ENCODE measurements around the gene DLG2. TPM values are rescaled to one million over a fixed set of nuclear protein-coding genes. Genes with fewer than 3 reads are reported as not detected.
A peak's percentile ranks its signal among the peaks of the same experiment; 100 is the strongest.

The DLG2 gene
- total and polyA plus RNA-seq, 2 of the 4 experiments (the other 2 are of a cell fraction) = 0.31 to 0.36 TPM

- no peak overlapping the region for H2BK120ac ChIP-seq (ENCODE audit: low read depth, low read length)
- no peak overlapping the region for H4K91ac ChIP-seq (ENCODE audit: insufficient read depth, low read depth, low read length)
- H4K8ac ChIP-seq (ENCODE audit: low read depth in 2 of 2, low read length in 2 of 2) = no peak overlapping the region
- H3K9me1 ChIP-seq (ENCODE audit: insufficient read depth, low read length) = no peaks in the 10 kb centered on the region
- BruUV-seq (replicated peaks) = no TSS peak
- H3K9me3 ChIP-seq (ENCODE audit: control insufficient read depth, insufficient read depth, low read length) = no peaks in the 10 kb centered on the region
- DNase-seq = no peak
- no peak overlapping the region for H2AK9ac ChIP-seq (replicated peaks; ENCODE audit: low read depth, low read length, poor library complexity)
- no peak overlapping the region for H3K18ac ChIP-seq (ENCODE audit: low read depth, low read length)
- dilution Hi-C loops (cut with HindIII; ENCODE audit: low sequenced_read_pairs, unreplicated experiment) (no loop called here), intact Hi-C loops (cut with micrococcal nuclease) (no loop called here), in situ Hi-C loops (cut with MboI; ENCODE audit: low sequenced_read_pairs) (loop anchor here (25.0 kb wide), 2 partner anchors 889 to 1114 kb away; partner anchors contain the start of genes DDIAS and PRCP)
- POLR2A ChIA-PET (ENCODE audit: unreplicated experiment) = no interaction called here
- H3K36me3 ChIP-seq (ENCODE audit: control insufficient read depth, insufficient read depth, low read length) = no peaks in the 10 kb centered on the region
- no peak overlapping the region for H3K14ac ChIP-seq (replicated peaks; ENCODE audit: low read depth, low read length)
- H3K27me3 ChIP-seq (ENCODE audit: control insufficient read depth, insufficient read depth, low read length) = peaks cover 2% of the 10 kb centered on the region
- no peak overlapping the region for H3K27ac ChIP-seq (ENCODE audit: insufficient read depth, low read length)
- no peaks in the 10 kb centered on the region for H3K4me1 ChIP-seq (ENCODE audit: control insufficient read depth, insufficient read depth, low read length)
- H4K5ac ChIP-seq (ENCODE audit: low read depth, low read length) = no peak overlapping the region
- WGBS, 2 experiments (ENCODE audit: extremely low coverage in 2 of 2, insufficient read length in 1 of 2) = no CpG with 5 or more reads among the region's 1 CpG
- no peak overlapping the region for H3K4ac ChIP-seq (ENCODE audit: low read depth, low read length)
- no peak overlapping the region for H3K23ac ChIP-seq (ENCODE audit: low read depth, low read length)
- no peak overlapping the region for H2BK5ac ChIP-seq (ENCODE audit: low read depth, low read length, poor library complexity, severe bottlenecking)
- no peak overlapping the region for H2BK20ac ChIP-seq (ENCODE audit: low read depth, low read length)
- no peak overlapping the region for H2BK15ac ChIP-seq (ENCODE audit: low read depth, low read length)
- H3K79me1 ChIP-seq (ENCODE audit: low read depth in 1 of 2, low read length in 2 of 2) = no peaks in the 10 kb centered on the region
- no peak overlapping the region for H3K4me2 ChIP-seq (ENCODE audit: low read depth, low read length)
- ATAC-seq (ENCODE audit: low read depth) = no peak
- H2AK5ac ChIP-seq (ENCODE audit: low read depth, low read length) = no peak overlapping the region
- CTCF ChIA-PET = no interaction called here
- no peak overlapping the region for H3K56ac ChIP-seq (ENCODE audit: extremely low read depth, insufficient read depth, low read length)
- no peak for TF ChIP-seq USF2 (IDR thresholded peaks at IDR 0.05; ENCODE audit: low read depth, low read length)
- TF ChIP-seq MAFK (IDR thresholded peaks at IDR 0.05; ENCODE audit: low read depth, low read length) = 0 out of 2 replicates have a peak, but pooled peaks have one; percentile 19
- no peak overlapping the region for H3K4me3 ChIP-seq (ENCODE audit: insufficient read depth, low read depth, low read length)
- H3K9ac ChIP-seq (ENCODE audit: low read depth, low read length) = no peak overlapping the region
- H4K20me1 ChIP-seq (ENCODE audit: insufficient read depth, low read length) = no peaks in the 10 kb centered on the region
- H2AFZ ChIP-seq (replicated peaks; ENCODE audit: low read length, poor library complexity) = no peak overlapping the region
Observed at GRCh38 chr11:83801799-83802198, 1825.3 kb downstream of the DLG2 start.

Data from IMR-90 (cell line).